ENCODE measurements around the gene OR2V2. TPM values are rescaled to one million over a fixed set of nuclear protein-coding genes. Genes with fewer than 3 reads are reported as not detected.

Gene OR2V2
- total RNA-seq, 1 experiment from 2014 or later: not detected

DNA sequence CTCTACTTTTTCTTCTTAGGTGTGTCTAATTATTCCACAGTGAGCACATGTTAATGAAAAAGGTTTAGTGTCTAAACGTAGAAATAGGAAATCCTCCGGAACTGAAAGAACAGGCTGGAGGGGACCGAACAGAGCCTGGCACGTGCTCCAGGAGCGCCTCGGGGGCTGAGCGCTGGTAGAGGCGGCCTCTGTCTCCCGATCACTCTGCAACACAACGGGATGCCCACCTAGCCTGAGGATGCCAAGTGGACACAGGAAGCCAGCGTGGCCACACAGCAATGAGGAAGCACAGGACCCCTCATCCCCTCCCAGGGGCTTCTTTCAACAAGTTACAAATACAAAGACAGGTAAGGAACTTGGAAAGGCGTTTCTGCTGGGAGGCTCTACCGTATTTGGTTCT lies 38.2 kb downstream of the OR2V2 start:
- H3K4me3 ChIP-seq (ENCODE audit: low read depth, low read length, poor library complexity, severe bottlenecking): no peak overlapping the region
- POLR2A ChIA-PET (ENCODE audit: low non-redundant PET): no interaction called here
- H3K27me3 ChIP-seq (replicated peaks; ENCODE audit: insufficient read depth, low read depth, low read length, poor library complexity): no peaks in the 10 kb centered on the region
- H3K4me1 ChIP-seq (ENCODE audit: insufficient read depth, low read length, poor library complexity, severe bottlenecking): peaks cover 6% of the 10 kb centered on the region
- CTCF ChIA-PET: no interaction called here
- no peak for TF ChIP-seq EZH2 (IDR thresholded peaks at IDR 0.05; ENCODE audit: borderline replicate concordance, low read depth, low read length, poor library complexity, severe bottlenecking)
- TF ChIP-seq, protein P1, sequence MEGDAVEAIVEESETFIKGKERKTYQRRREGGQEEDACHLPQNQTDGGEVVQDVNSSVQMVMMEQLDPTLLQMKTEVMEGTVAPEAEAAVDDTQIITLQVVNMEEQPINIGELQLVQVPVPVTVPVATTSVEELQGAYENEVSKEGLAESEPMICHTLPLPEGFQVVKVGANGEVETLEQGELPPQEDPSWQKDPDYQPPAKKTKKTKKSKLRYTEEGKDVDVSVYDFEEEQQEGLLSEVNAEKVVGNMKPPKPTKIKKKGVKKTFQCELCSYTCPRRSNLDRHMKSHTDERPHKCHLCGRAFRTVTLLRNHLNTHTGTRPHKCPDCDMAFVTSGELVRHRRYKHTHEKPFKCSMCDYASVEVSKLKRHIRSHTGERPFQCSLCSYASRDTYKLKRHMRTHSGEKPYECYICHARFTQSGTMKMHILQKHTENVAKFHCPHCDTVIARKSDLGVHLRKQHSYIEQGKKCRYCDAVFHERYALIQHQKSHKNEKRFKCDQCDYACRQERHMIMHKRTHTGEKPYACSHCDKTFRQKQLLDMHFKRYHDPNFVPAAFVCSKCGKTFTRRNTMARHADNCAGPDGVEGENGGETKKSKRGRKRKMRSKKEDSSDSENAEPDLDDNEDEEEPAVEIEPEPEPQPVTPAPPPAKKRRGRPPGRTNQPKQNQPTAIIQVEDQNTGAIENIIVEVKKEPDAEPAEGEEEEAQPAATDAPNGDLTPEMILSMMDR (conservative IDR thresholded peaks at IDR 0.05; ENCODE audit: low read depth, low read length): no peak
- DNase-seq (ENCODE audit: low spot score): no peak
- no peaks in the 10 kb centered on the region for H3K36me3 ChIP-seq (ENCODE audit: insufficient read depth, low read length, poor library complexity, severe bottlenecking)
- H3K9me3 ChIP-seq (ENCODE audit: low read depth, low read length, poor library complexity, severe bottlenecking): no peaks in the 10 kb centered on the region
- no peak overlapping the region for H3K27ac ChIP-seq (ENCODE audit: low read depth, low read length, poor library complexity, severe bottlenecking)
- no TSS peak for BruUV-seq (replicated peaks)
- intact Hi-C loops (cut with micrococcal nuclease; ENCODE audit: unreplicated experiment): loop anchor here (2.0 kb wide), 1 partner anchor 75 kb away; the partner anchor contains the start of gene TRIM52

DNA sequence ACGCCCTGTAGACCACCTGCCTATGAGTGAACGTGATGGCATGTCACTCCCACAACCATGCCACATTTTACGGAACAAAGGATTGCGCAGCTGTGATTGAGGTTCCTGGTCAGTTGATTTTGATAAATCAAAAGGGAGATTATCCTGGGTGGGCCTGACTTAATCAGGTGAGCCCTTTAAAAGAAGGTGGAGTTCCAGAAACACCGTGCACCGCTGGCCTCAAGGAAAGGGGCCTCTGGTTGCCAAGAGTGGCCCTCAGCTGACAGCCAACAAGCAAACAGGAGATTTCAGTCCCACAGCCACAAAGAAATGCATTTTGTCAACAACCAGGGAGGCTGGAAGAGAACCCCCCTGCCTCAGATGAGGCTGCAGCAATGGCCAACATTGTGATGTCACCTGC lies 38.6 kb downstream of the OR2V2 start:
- ChIA-PET POLR2A (ENCODE audit: low non-redundant PET) (no interaction called here), CTCF (no interaction called here)
- DNase-seq (ENCODE audit: low spot score): no peak
- Histone ChIP-seq H3K27ac (ENCODE audit: low read depth, low read length, poor library complexity, severe bottlenecking) (no peak overlapping the region), H3K4me1 (ENCODE audit: insufficient read depth, low read length, poor library complexity, severe bottlenecking) (peaks cover 6% of the 10 kb centered on the region), H3K36me3 (ENCODE audit: insufficient read depth, low read length, poor library complexity, severe bottlenecking) (no peaks in the 10 kb centered on the region), H3K27me3 (replicated peaks; ENCODE audit: insufficient read depth, low read depth, low read length, poor library complexity) (no peaks in the 10 kb centered on the region), H3K9me3 (ENCODE audit: low read depth, low read length, poor library complexity, severe bottlenecking) (no peaks in the 10 kb centered on the region), H3K4me3 (ENCODE audit: low read depth, low read length, poor library complexity, severe bottlenecking) (no peak overlapping the region)
- TF ChIP-seq EZH2 (IDR thresholded peaks at IDR 0.05; ENCODE audit: borderline replicate concordance, low read depth, low read length, poor library complexity, severe bottlenecking): no peak
- TF ChIP-seq, protein P1 (conservative IDR thresholded peaks at IDR 0.05; ENCODE audit: low read depth, low read length): no peak
- intact Hi-C loops (cut with micrococcal nuclease; ENCODE audit: unreplicated experiment): no loop called here
- no TSS peak for BruUV-seq (replicated peaks)

DNA sequence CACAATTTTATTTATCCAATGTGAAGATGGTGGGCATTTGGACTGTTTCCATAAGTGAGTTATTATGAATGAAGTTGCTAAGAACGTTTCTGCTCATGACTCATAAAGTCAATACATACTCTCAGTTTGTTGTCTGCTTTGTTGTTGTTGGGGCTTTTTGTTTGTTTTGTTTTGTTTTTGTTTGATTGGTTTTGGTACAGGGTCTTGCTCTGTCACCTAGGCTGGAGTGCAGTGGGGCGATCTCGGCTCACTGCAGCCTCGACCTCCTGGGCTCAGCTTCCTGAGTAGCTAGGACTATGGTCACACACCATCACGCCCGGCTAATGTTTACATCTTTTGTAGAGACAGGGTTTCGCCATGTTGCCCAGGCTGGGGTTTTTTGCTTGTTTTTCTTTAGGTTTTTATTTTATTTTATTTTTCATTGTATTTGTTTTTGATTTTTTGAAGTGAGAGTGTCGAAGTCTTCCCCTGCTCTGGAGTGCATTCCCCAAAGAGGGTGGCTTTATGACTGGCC lies 39.7 kb downstream of the OR2V2 start:
- H3K36me3 ChIP-seq (ENCODE audit: insufficient read depth, low read length, poor library complexity, severe bottlenecking): no peaks in the 10 kb centered on the region
- no TSS peak for BruUV-seq (replicated peaks)
- CTCF ChIA-PET: no interaction called here
- no peak for DNase-seq (ENCODE audit: low spot score)
- intact Hi-C loops (cut with micrococcal nuclease; ENCODE audit: unreplicated experiment): no loop called here
- H3K9me3 ChIP-seq (ENCODE audit: low read depth, low read length, poor library complexity, severe bottlenecking): no peaks in the 10 kb centered on the region
- TF ChIP-seq EZH2 (IDR thresholded peaks at IDR 0.05; ENCODE audit: borderline replicate concordance, low read depth, low read length, poor library complexity, severe bottlenecking): no peak
- TF ChIP-seq, protein P1 (conservative IDR thresholded peaks at IDR 0.05; ENCODE audit: low read depth, low read length): no peak
- peaks cover 6% of the 10 kb centered on the region for H3K4me1 ChIP-seq (ENCODE audit: insufficient read depth, low read length, poor library complexity, severe bottlenecking)
- no peak overlapping the region for H3K27ac ChIP-seq (ENCODE audit: low read depth, low read length, poor library complexity, severe bottlenecking)
- no peaks in the 10 kb centered on the region for H3K27me3 ChIP-seq (replicated peaks; ENCODE audit: insufficient read depth, low read depth, low read length, poor library complexity)
- POLR2A ChIA-PET (ENCODE audit: low non-redundant PET): interaction anchor here (0.6 kb wide), 1 partner anchor 9 kb away, joined by 4 read pairs; no protein-coding TSS in a partner anchor
- H3K4me3 ChIP-seq (ENCODE audit: low read depth, low read length, poor library complexity, severe bottlenecking): peak overlapping the region; percentile 71
